ENCODE results near the gene WSB2.

DNA sequence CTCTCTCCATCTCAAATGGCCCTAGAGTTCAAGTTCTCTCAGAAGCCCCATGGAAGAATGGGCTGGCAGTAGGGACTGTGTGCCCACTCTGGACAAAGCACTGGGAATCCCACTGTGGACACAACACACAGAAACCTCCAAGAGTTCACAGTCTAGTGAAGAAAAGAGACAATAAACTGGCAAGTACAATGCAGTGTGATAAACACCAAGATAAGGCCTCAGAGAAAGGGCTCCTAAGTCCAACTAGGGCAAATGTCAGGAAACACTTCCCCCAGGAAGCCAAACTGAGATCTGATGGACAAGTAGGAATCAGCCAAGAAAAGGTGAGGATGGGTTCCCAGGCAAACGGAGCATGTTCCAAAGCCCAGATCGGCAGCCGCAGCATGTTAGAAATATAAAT lies 37.4 kb upstream of the WSB2 start:
- TF ChIP-seq EZH2 (IDR thresholded peaks at IDR 0.05; ENCODE audit: low read depth), result no peak
- TF ChIP-seq, protein P1, sequence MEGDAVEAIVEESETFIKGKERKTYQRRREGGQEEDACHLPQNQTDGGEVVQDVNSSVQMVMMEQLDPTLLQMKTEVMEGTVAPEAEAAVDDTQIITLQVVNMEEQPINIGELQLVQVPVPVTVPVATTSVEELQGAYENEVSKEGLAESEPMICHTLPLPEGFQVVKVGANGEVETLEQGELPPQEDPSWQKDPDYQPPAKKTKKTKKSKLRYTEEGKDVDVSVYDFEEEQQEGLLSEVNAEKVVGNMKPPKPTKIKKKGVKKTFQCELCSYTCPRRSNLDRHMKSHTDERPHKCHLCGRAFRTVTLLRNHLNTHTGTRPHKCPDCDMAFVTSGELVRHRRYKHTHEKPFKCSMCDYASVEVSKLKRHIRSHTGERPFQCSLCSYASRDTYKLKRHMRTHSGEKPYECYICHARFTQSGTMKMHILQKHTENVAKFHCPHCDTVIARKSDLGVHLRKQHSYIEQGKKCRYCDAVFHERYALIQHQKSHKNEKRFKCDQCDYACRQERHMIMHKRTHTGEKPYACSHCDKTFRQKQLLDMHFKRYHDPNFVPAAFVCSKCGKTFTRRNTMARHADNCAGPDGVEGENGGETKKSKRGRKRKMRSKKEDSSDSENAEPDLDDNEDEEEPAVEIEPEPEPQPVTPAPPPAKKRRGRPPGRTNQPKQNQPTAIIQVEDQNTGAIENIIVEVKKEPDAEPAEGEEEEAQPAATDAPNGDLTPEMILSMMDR (conservative IDR thresholded peaks at IDR 0.05), result no peak
